Astrocyte (in vitro differentiated cells and primary cell): ENCODE data around the gene PLCG2. TPM values are rescaled to one million over a fixed set of nuclear protein-coding genes. Genes with fewer than 3 reads are reported as not detected.
A peak's percentile ranks its signal among the peaks of the same experiment; 100 is the strongest.

Experiments used
- DNase-seq: peaks from one replicate; pipeline ENCODE4 v3.0.0-alpha.2; 2010; ENCODE audit warnings: low read depth
- FAIRE-seq: peaks from 2 replicates; lab custom pipeline; 2011; peaks lifted over from hg19 to GRCh38; lab: Jason Lieb, UNC
- H2AFZ ChIP-seq: 2 replicates; pipeline ENCODE4 v1.6.0; 2012; ENCODE audit warnings: low read depth, low read length, inconsistent platforms
- H3K27ac ChIP-seq: 2 replicates; pipeline ENCODE4 v1.5.1; 2011; ENCODE audit warnings: low read depth, low read length, inconsistent platforms
- H3K27me3 ChIP-seq: 2 replicates; pipeline ENCODE4 v1.6.0; 2011; ENCODE audit warnings: low read length, inconsistent platforms; ENCODE audit not compliant: insufficient read depth
- H3K36me3 ChIP-seq: 2 replicates; pipeline ENCODE4 v1.5.1; 2011; ENCODE audit warnings: low read length, inconsistent platforms; ENCODE audit not compliant: insufficient read depth
- H3K4me1 ChIP-seq: 2 replicates; pipeline ENCODE4 v1.5.1; 2011; ENCODE audit warnings: low read length, inconsistent platforms; ENCODE audit not compliant: insufficient read depth
- H3K4me2 ChIP-seq: 2 replicates; pipeline ENCODE4 v1.6.0; 2012; ENCODE audit warnings: low read length, inconsistent platforms
- H3K4me3 ChIP-seq: 2 replicates; pipeline ENCODE4 v1.5.1; 2011; ENCODE audit warnings: low read depth, mild to moderate bottlenecking, low read length, inconsistent platforms; ENCODE audit not compliant: insufficient read depth
- H3K79me2 ChIP-seq: 2 replicates; pipeline ENCODE4 v1.6.0; 2012; ENCODE audit warnings: mild to moderate bottlenecking, low read length, inconsistent platforms; ENCODE audit not compliant: insufficient read depth
- H3K9ac ChIP-seq: 2 replicates; pipeline ENCODE4 v1.6.0; 2012; ENCODE audit warnings: mild to moderate bottlenecking, low read length, inconsistent platforms
- H3K9me3 ChIP-seq: 2 replicates; pipeline ENCODE4 v1.5.1; 2012; ENCODE audit warnings: low read depth, mild to moderate bottlenecking, low read length, inconsistent platforms; ENCODE audit not compliant: insufficient read depth
- H4K20me1 ChIP-seq: 2 replicates; pipeline ENCODE4 v1.6.0; 2012; ENCODE audit warnings: low read length, inconsistent platforms; ENCODE audit not compliant: insufficient read depth
- H3K27ac Mint-ChIP-seq: one replicate; pipeline ENCODE4 v1.8.0; 2021; ENCODE audit warnings: mild to moderate bottlenecking, mixed read lengths; ENCODE audit not compliant: unreplicated experiment
- H3K27me3 Mint-ChIP-seq: one replicate; pipeline ENCODE4 v1.8.0; 2021; ENCODE audit warnings: low read depth, mixed read lengths; ENCODE audit not compliant: unreplicated experiment
- H3K36me3 Mint-ChIP-seq: one replicate; pipeline ENCODE4 v1.8.0; 2021; ENCODE audit warnings: low read depth, mixed read lengths; ENCODE audit not compliant: unreplicated experiment
- H3K4me1 Mint-ChIP-seq: one replicate; pipeline ENCODE4 v1.8.0; 2021; ENCODE audit warnings: low read depth, mixed read lengths; ENCODE audit not compliant: unreplicated experiment
- H3K4me3 Mint-ChIP-seq: one replicate; pipeline ENCODE4 v1.8.0; 2021; ENCODE audit warnings: mild to moderate bottlenecking, moderate library complexity, mixed read lengths; ENCODE audit not compliant: unreplicated experiment
- H3K9me3 Mint-ChIP-seq: one replicate; pipeline ENCODE4 v1.8.0; 2021; ENCODE audit warnings: mild to moderate bottlenecking, mixed read lengths; ENCODE audit not compliant: unreplicated experiment
- CTCF ChIP-seq: IDR thresholded peaks from 2 replicates; pipeline ENCODE4 v1.5.1; 2011; ENCODE audit warnings: low read depth, mild to moderate bottlenecking, inconsistent platforms, low read length, moderate library complexity; ENCODE audit not compliant: insufficient read depth
- EZH2 ChIP-seq: IDR thresholded peaks from 2 replicates; pipeline ENCODE4 v1.6.1; 2012; ENCODE audit warnings: mild to moderate bottlenecking, low read length, inconsistent platforms; ENCODE audit not compliant: insufficient read depth
- total RNA-seq: library from RNA; stranded (reverse); gene quantifications from 2 replicates; pipeline ENCODE4 v1.2.1, GENCODE V29; 2021

Gene PLCG2
- total RNA-seq, 1 donor from 2014 or later: 3.1 TPM

- Mint-ChIP-seq H3K4me3 (no peak overlapping the region), H3K9me3 (no peaks in the 10 kb centered on the region), H3K36me3 (peaks cover 2% of the 10 kb centered on the region), H3K4me1 (no peaks in the 10 kb centered on the region), H3K27me3 (peaks cover 3% of the 10 kb centered on the region), H3K27ac (no peak overlapping the region)
- no peaks in the 10 kb centered on the region for H4K20me1 ChIP-seq
- H3K27ac ChIP-seq: no peak overlapping the region
- peak overlapping the region; percentile 41 for H3K4me3 ChIP-seq
- TF ChIP-seq CTCF (peak; percentile 86), EZH2 (no peak)
- H3K27me3 ChIP-seq: no peaks in the 10 kb centered on the region
- no peaks in the 10 kb centered on the region for H3K36me3 ChIP-seq
- peak overlapping the region; percentile 51 for H2AFZ ChIP-seq
- DNase-seq (peak; percentile 69), FAIRE-seq (no peak)
- H3K4me1 ChIP-seq: peaks cover 4% of the 10 kb centered on the region
- no peaks in the 10 kb centered on the region for H3K9me3 ChIP-seq
- peak overlapping the region; percentile 79 for H3K4me2 ChIP-seq
- no peak overlapping the region for H3K9ac ChIP-seq
- H3K79me2 ChIP-seq: no peaks in the 10 kb centered on the region
Observed at GRCh38 chr16:81737885-81738536, 41.1 kb upstream of the PLCG2 start.

- TF ChIP-seq EZH2 (no peak), CTCF (no peak)
- H3K4me2 ChIP-seq: no peak overlapping the region
- H3K79me2 ChIP-seq: no peaks in the 10 kb centered on the region
- no peak overlapping the region for H3K27ac ChIP-seq
- no peak overlapping the region for H3K27ac Mint-ChIP-seq
- H3K27me3 Mint-ChIP-seq: peaks cover 8% of the 10 kb centered on the region
- H3K4me1 ChIP-seq: peaks cover 4% of the 10 kb centered on the region
- H3K36me3 Mint-ChIP-seq: peaks cover 2% of the 10 kb centered on the region
- no peaks in the 10 kb centered on the region for H3K36me3 ChIP-seq
- H3K4me3 ChIP-seq: no peak overlapping the region
- H3K4me3 Mint-ChIP-seq: no peak overlapping the region
- no peaks in the 10 kb centered on the region for H3K9me3 Mint-ChIP-seq
- no peak overlapping the region for H3K9ac ChIP-seq
- no peaks in the 10 kb centered on the region for H3K4me1 Mint-ChIP-seq
- FAIRE-seq (no peak), DNase-seq (no peak)
- H3K27me3 ChIP-seq: no peaks in the 10 kb centered on the region
- H4K20me1 ChIP-seq: no peaks in the 10 kb centered on the region
- no peaks in the 10 kb centered on the region for H3K9me3 ChIP-seq
- H2AFZ ChIP-seq: no peak overlapping the region
Observed at GRCh38 chr16:81738783-81739496, 40.2 kb upstream of the PLCG2 start.

- Mint-ChIP-seq H3K36me3 (peaks cover 2% of the 10 kb centered on the region), H3K9me3 (no peaks in the 10 kb centered on the region), H3K27me3 (peaks cover 8% of the 10 kb centered on the region), H3K27ac (no peak overlapping the region), H3K4me1 (no peaks in the 10 kb centered on the region), H3K4me3 (no peak overlapping the region)
- Histone ChIP-seq H3K27me3 (no peaks in the 10 kb centered on the region), H3K36me3 (no peaks in the 10 kb centered on the region), H3K4me2 (no peak overlapping the region), H3K4me1 (peaks cover 4% of the 10 kb centered on the region), H3K79me2 (no peaks in the 10 kb centered on the region), H3K9me3 (no peaks in the 10 kb centered on the region), H3K27ac (no peak overlapping the region), H2AFZ (no peak overlapping the region), H4K20me1 (no peaks in the 10 kb centered on the region), H3K4me3 (no peak overlapping the region), H3K9ac (no peak overlapping the region)
- TF ChIP-seq EZH2 (no peak), CTCF (no peak)
- no peak for FAIRE-seq
- no peak for DNase-seq
Observed at GRCh38 chr16:81739503-81739902, 39.6 kb upstream of the PLCG2 start.
